ENCODE data around the gene WDR90.

The WDR90 gene

DNA sequence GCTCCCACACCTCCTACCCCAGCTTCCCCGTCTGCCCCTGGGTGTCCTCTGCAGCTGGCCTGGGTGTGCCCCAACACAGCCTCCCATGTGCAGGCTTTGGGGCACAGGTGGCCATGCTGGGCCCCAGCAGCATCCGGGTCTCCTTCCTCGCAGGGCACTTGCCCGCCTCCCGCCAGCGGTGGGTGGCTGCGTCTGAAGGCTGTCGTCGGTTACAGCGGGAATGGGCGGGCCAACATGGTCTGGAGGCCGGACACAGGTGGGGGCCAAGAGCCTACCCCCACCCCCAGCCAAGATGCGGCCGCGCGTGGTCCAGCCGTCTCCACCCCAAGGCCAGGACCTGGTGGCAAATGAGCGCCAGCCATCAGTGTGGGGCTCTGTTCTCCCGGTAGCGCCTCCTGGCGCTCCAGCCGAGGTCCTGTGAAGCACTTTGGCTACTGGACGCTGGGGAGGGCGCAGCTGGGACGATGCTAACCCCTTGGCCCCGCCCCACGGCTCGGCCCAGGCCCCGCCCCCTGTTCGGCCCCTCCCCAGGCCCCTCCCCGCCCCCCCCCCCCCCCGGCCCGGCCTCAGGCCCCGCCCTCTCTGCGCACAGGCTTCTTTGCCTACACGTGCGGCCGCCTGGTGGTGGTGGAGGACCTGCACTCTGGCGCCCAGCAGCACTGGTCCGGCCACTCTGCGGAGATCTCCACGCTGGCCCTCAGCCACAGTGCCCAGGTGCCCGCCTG, 11.5 kb downstream of the WDR90 start:
- DNase-seq (ENCODE audit: low read depth in 2 of 2) = peak; percentile 46 to 62

- no peak for DNase-seq (ENCODE audit: low read depth in 2 of 2)
Observed at GRCh38 chr16:661184-661821, 12.1 kb downstream of the WDR90 start.

- no peak for DNase-seq (ENCODE audit: low read depth in 2 of 2)
Observed at GRCh38 chr16:662095-662494, 12.9 kb downstream of the WDR90 start.

DNA sequence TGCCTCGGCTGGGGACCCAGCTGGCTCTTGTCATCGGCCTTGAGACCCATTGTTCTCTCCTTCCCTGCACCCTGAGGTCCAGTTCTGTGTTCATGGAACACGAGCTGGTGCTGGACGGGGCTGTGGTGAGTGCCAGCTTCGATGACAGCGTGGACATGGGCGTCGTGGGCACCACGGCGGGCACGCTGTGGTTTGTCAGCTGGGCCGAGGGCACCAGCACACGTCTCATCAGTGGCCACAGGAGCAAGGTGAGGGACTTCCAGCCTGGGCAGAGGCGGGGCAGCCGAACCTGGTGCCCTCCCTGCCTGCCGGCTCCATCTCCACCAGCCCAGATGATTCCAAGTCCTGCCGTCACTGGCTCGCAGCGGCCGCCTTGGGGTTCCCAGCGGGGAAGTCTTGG, 13.4 kb downstream of the WDR90 start:
- DNase-seq (ENCODE audit: low read depth in 2 of 2) = no peak

GRCh38 chr16:666572-666971, 17.4 kb downstream of the WDR90 start:
- DNase-seq (ENCODE audit: low read depth in 2 of 2) = no peak

GRCh38 chr16:667113-667779, 18.1 kb downstream of the WDR90 start:
- DNase-seq (ENCODE audit: low read depth in 2 of 2) = no peak

GRCh38 chr16:667780-668518, 18.8 kb downstream of the WDR90 start, which contains the start of gene RHOT2:
RHOT2 (plus strand) TSS chr16:668132; CDS start chr16:668200, 68 bp downstream.
- DNase-seq (ENCODE audit: low read depth in 2 of 2) = peak; percentile 92 to 95

DNA sequence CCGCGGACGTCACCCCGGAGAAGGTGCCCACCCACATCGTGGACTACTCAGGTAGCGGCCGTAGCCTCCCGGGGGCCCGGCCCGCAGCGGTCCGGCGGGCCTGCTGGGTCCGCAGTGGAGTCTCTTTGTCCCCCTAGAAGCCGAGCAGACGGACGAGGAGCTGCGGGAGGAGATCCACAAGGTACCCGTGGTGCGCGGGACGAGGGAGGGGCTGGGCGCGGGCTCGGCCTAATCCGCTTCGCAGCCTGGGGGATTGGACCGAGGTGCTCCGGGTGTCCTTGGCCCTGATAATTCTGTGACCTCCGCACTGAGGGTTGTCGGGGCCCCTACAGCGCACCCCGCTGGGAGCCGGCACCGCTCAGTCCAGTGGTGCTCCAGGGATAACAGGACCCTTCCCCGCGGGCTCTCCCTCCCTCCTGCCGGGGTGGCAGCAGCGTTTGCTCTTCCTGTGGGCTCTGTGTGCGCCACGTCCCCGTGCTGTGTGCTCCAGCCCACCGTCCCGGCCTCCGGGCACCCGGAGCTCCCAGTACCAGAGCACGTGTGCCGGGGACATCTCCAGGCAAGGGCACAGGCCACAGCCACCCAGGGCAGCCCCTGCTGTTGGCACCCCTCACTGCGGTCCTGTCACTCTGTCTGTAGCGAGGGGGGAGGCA, 19.5 kb downstream of the WDR90 start:
- no peak for DNase-seq (ENCODE audit: low read depth in 2 of 2)

- DNase-seq (ENCODE audit: low read depth in 2 of 2) = no peak
Observed at GRCh38 chr16:669666-670065, 20.5 kb downstream of the WDR90 start.

DNA sequence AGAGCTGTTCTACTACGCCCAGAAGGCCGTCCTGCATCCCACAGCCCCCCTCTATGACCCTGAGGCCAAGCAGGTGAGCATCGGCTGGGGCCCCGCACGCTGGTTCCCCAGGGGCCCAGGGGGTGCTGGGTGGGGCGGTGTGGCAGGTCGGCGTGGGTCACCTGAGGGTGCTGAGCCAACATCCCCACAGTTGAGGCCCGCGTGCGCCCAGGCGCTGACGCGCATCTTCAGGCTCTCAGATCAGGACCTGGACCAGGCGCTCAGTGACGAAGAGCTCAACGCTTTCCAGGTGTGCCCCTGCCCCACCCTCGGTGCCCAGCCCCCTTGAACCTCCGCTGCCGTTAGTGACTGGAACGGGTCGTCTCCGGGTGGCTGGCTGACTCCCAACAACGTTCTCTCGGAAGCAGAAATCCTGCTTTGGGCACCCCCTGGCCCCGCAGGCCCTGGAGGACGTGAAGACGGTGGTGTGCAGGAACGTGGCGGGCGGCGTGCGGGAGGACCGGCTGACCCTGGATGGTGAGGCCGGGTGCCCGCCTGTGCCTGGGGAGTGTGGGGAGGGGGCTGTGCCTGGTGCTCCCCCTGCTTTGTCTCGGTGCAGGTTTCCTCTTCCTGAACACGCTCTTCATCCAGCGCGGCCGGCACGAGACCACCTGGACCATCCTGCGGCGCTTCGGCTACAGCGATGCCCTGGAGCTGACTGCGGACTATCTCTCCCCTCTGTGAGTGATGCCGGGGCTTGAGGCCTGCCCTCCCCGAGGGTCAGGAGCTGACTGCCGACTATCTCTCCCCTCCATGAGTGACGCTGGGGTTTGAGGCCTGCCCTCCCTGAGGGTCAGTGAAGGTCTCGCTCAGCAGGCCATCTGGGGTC, 21.6 kb downstream of the WDR90 start:
- DNase-seq (ENCODE audit: low read depth in 2 of 2) = no peak

DNA sequence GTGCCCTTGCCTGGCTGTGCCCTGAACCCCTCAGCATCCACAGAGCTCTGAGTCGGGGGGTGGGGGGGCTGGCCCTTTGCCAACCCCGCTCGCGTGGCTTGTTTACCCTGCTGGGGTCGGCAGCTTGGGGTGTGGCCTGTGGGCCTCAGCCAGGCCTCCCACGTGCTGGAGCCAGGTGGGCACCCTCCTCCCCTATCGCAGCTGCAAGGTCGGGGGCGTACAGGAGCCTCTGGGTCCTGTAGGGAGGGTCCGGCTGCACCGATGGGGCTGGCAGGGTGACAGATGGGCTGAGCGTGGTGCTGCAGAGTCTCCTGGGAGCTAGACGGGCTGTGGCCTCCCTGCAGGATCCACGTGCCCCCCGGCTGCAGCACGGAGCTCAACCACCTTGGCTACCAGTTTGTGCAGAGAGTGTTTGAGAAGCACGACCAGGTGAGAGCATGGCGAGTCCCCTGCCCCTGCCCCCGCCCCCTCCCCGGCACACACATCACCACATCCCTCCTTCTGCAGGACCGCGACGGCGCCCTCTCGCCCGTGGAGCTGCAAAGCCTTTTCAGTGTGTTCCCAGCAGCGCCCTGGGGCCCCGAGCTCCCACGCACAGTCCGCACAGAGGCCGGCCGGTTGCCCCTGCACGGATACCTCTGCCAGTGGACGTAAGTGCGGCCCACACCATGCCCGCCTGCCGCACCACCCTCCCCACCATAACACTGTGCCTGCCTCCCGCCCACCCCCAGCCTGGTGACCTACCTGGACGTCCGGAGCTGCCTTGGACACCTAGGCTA, 22.4 kb downstream of the WDR90 start:
- no peak for DNase-seq (ENCODE audit: low read depth in 2 of 2)

DNA sequence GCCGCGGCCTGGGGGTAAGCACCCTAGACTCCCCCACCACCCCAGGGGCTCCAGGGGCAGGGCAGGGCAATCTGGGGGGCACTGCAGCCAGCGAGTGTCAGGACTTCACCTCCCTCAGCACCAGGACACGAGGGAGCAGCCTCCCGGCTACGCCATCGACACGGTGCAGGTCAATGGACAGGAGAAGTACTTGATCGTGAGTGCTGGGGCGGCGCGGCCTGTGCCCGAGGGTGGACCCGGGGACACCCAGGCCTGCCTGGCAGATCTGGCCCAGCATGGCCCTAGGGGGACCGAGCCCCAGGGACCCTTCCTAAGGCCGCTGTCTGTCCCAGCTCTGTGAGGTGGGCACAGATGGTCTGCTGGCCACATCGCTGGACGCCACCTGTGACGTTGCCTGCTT, 23.2 kb downstream of the WDR90 start:
- DNase-seq (ENCODE audit: low read depth in 2 of 2) = no peak

GRCh38 chr16:672851-673250, 23.7 kb downstream of the WDR90 start:
- DNase-seq (ENCODE audit: low read depth in 2 of 2) = no peak

- DNase-seq (ENCODE audit: low read depth in 2 of 2) = no peak
Observed at GRCh38 chr16:673399-673991, 24.3 kb downstream of the WDR90 start.

GRCh38 chr16:674214-674881, 25.2 kb downstream of the WDR90 start:
- DNase-seq (ENCODE audit: low read depth in 2 of 2) = no peak

GRCh38 chr16:674968-675883, 26.1 kb downstream of the WDR90 start, which contains the start of gene RHBDL1:
RHBDL1 (plus strand) TSS chr16:675671; CDS start chr16:675791, 120 bp downstream.
- DNase-seq (ENCODE audit: low read depth in 2 of 2) = no peak

- no peak for DNase-seq (ENCODE audit: low read depth in 2 of 2)
Observed at GRCh38 chr16:675884-676564, 26.9 kb downstream of the WDR90 start.
